HepG2 (cell line): ENCODE results near the gene ACSS1. TPM values are rescaled to one million over a fixed set of nuclear protein-coding genes. Genes with fewer than 3 reads are reported as not detected.

ENCODE experiments used
- BCL6 ChIP-seq: IDR thresholded peaks from 2 replicates; pipeline ENCODE4 v1.6.1; 2016; ENCODE audit warnings: missing genetic modification reagents, missing compliant biosample characterization
- DNMT3B ChIP-seq: conservative IDR thresholded peaks from 2 replicates; pipeline ENCODE4 v1.6.1; 2016; ENCODE audit warnings: missing biosample characterization, control low read depth
- FOXA1 ChIP-seq, 2 experiments: fragments of 450-650 bp in 1 of 2; sonication (generic) in 1 of 2; formaldehyde crosslinking in 1 of 2; IDR thresholded peaks; 2 replicates each; pipeline versions ENCODE4 v1.4.0 to v1.6.1; 2016 to 2020; ENCODE audit warnings: missing genetic modification reagents in 1 of 2
- IRX3 ChIP-seq: sonication (generic); formaldehyde crosslinking; IDR thresholded peaks from 2 replicates; pipeline ENCODE4 v1.8.1; 2023; ENCODE audit warnings: mild to moderate bottlenecking, low read depth, missing genetic modification reagents, borderline replicate concordance
- JUND ChIP-seq: sonication (generic); formaldehyde crosslinking; IDR thresholded peaks from 2 replicates; pipeline ENCODE4 v1.8.0; 2022; ENCODE audit warnings: mild to moderate bottlenecking, missing genetic modification reagents
- KLF6 ChIP-seq: IDR thresholded peaks from 2 replicates; pipeline ENCODE4 v1.8.0; 2016; ENCODE audit warnings: missing biosample characterization, missing genetic modification reagents
- LCORL ChIP-seq, 2 experiments: fragments of 450-650 bp in 1 of 2; sonication (generic) in 1 of 2; formaldehyde crosslinking in 1 of 2; IDR thresholded peaks; 2 replicates each; pipeline versions ENCODE4 v1.5.0 to v1.6.1; 2017 to 2020; ENCODE audit warnings: antibody characterized with exemption in 1 of 2, missing genetic modification reagents in 1 of 2
- NR2C2 ChIP-seq: sonication (generic); formaldehyde crosslinking; IDR thresholded peaks from 2 replicates; pipeline ENCODE4 v1.4.0; 2020; ENCODE audit warnings: missing genetic modification reagents, mild to moderate bottlenecking, moderate library complexity, borderline replicate concordance
- POLR2A ChIP-seq, 2 experiments: IDR thresholded peaks; 2 replicates each; pipeline ENCODE4 v1.6.1; 2011; ENCODE audit warnings: low read depth in 2 of 2, low read length in 2 of 2, mild to moderate bottlenecking in 1 of 2, moderate library complexity in 1 of 2; ENCODE audit not compliant: insufficient read depth in 1 of 2
- PRDM10 ChIP-seq: sonication (generic); formaldehyde crosslinking; IDR thresholded peaks from 2 replicates; pipeline ENCODE4 v1.4.0; 2020; ENCODE audit warnings: low read depth, missing genetic modification reagents
- RBM22 ChIP-seq: fragments of 200-400 bp; formaldehyde crosslinking; optimal IDR thresholded peaks from 2 replicates; pipeline ENCODE3; 2017; ENCODE audit warnings: mild to moderate bottlenecking, low read length, moderate library complexity
- SMARCC2 ChIP-seq: fragments of 450-650 bp; IDR thresholded peaks from 2 replicates; pipeline ENCODE4 v1.6.1; 2017; ENCODE audit warnings: antibody characterized with exemption, mild to moderate bottlenecking
- SOX13 ChIP-seq, 3 experiments: fragments of 450-650 bp in 1 of 3; sonication (generic) in 1 of 3; formaldehyde crosslinking in 1 of 3; IDR thresholded peaks in 2 of 3; conservative IDR thresholded peaks in 1 of 3; 2 replicates each; pipeline versions ENCODE4 v1.5.0 to v1.6.1; 2016 to 2020; ENCODE audit warnings: antibody characterized with exemption in 1 of 3, mild to moderate bottlenecking in 1 of 3, missing compliant biosample characterization in 1 of 3, missing genetic modification reagents in 1 of 3, moderate library complexity in 1 of 3
- TBL1XR1 ChIP-seq: fragments of 150-350 bp; IDR thresholded peaks from 2 replicates; pipeline ENCODE4 v1.6.1; 2014; ENCODE audit warnings: borderline replicate concordance, low read length; ENCODE audit not compliant: partially characterized antibody
- TFE3 ChIP-seq: IDR thresholded peaks from 2 replicates; pipeline ENCODE4 v1.6.1; 2016
- ZNF263 ChIP-seq: sonication (generic); formaldehyde crosslinking; IDR thresholded peaks from 2 replicates; pipeline ENCODE4 v1.4.0; 2020; ENCODE audit warnings: missing genetic modification reagents
- ZNF331 ChIP-seq: sonication (generic); formaldehyde crosslinking; IDR thresholded peaks from 2 replicates; pipeline ENCODE4 v1.4.0; 2020; ENCODE audit warnings: missing genetic modification reagents
- ZNF552 ChIP-seq: sonication (generic); formaldehyde crosslinking; IDR thresholded peaks from 2 replicates; pipeline ENCODE4 v1.9.0; 2022; ENCODE audit warnings: missing genetic modification reagents, mild to moderate bottlenecking, borderline replicate concordance
- ZNF589 ChIP-seq: sonication (generic); formaldehyde crosslinking; conservative IDR thresholded peaks from 2 replicates; pipeline ENCODE4 v1.8.0; 2022; ENCODE audit warnings: mild to moderate bottlenecking, moderate library complexity, missing genetic modification reagents
- ZNF761 ChIP-seq: sonication (generic); formaldehyde crosslinking; conservative IDR thresholded peaks from 2 replicates; pipeline ENCODE4 v1.4.0; 2020; ENCODE audit warnings: mild to moderate bottlenecking, missing genetic modification reagents
- ZNF792 ChIP-seq: IDR thresholded peaks from 2 replicates; pipeline ENCODE4 v1.6.1; 2016
- polyA plus RNA-seq, 8 experiments: library from polyadenylated mRNA; depleted of rRNA in 3 of 8; stranded (reverse) in 7 of 8; unstranded in 1 of 8; fragments of >200 nt; fragmentation: Illumina TruSeq in 4 of 8; extraction: Trizol in 4 of 8; gene quantifications; 2 replicates each; pipeline versions ENCODE4 v1.2.1 to v1.2.3, GENCODE V29; 2011 to 2016; ENCODE audit warnings: low read depth in 4 of 8, missing spikeins in 1 of 8, mixed read lengths in 1 of 8; ENCODE audit not compliant: insufficient read depth in 1 of 8
- total RNA-seq, 5 experiments: library from RNA; depleted of rRNA; stranded (reverse); fragments of >200 nt; fragmentation: Illumina TruSeq; extraction: Trizol; gene quantifications; 2 replicates each; pipeline ENCODE4 v1.2.3, GENCODE V29; 2016; ENCODE audit warnings: low read depth in 1 of 5
- TF ChIP-seq, protein P1 (sequence below): sonication (generic); formaldehyde crosslinking; IDR thresholded peaks from 2 replicates; pipeline ENCODE4 v1.4.0; 2020; ENCODE audit warnings: mild to moderate bottlenecking, missing genetic modification reagents
- TF ChIP-seq, protein P2 (sequence below): IDR thresholded peaks from 2 replicates; pipeline ENCODE4 v1.6.1; 2016; ENCODE audit warnings: missing compliant biosample characterization, missing genetic modification reagents, borderline replicate concordance

ACSS1 gene
- total and polyA plus RNA-seq, 2 of the 13 experiments (the other 11 are each of a cell fraction or from before 2014, with no cell fraction given), result 15.2 to 41.6 TPM

DNA sequence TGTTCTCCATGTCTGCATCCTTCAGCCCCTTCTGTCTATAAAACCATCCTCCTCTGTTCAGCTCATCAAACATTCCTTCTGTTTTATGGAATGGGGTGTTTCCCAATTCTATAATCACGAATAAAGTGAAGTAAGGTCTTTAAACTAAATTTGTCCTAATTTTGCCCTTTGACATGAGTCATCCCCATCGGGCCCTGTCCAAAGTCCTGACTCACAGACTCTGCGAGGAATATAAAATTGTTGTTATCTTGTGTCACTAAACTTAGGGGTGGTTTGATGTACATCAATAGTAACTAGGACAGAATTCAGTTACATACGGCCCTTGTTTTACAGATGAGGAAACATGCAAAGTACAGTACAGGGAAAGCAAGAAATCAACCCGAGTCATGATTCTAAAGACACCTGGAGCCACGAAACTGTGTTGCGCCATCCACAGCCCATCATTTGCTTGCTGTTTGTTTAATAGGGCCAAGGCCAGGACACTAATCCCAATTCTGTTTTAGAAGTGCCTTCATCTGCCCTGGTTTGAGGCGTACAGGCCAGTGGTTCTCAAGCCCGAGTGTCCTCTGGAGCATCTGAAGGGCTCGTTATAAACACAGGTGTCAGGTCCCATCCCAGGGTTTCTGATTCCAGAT is 2.8 kb downstream of the ACSS1 start (continued):
- TF ChIP-seq ZNF589 (CRISPR knock-in tag) (0 out of 2 replicates have a peak, but pooled peaks have one; percentile 24), IRX3 (CRISPR knock-in tag) (no peak), BCL6 (CRISPR knock-in tag) (peak; percentile 71; the same call in 1 of the 2 replicates), RBM22 (no peak), NR2C2 (CRISPR knock-in tag) (peak; percentile 34; the same call in 1 of the 2 replicates), ZNF761 (CRISPR knock-in tag) (peak; percentile 51; the same call in 1 of the 2 replicates), FOXA1 (IDR thresholded peaks at IDR 0.05) (no peak), FOXA1 (CRISPR knock-in tag; IDR thresholded peaks at IDR 0.05) (peak; percentile 93), JUND (0 out of 2 replicates have a peak, but pooled peaks have one; percentile 45), PRDM10 (CRISPR knock-in tag) (no peak; the same call in 1 of the 2 replicates), KLF6 (CRISPR knock-in tag) (0 out of 2 replicates have a peak, but pooled peaks have one; percentile 22), ZNF331 (CRISPR knock-in tag) (peak; percentile 72), ZNF263 (CRISPR knock-in tag) (peak; percentile 12; the same call in 1 of the 2 replicates), POLR2A (IDR thresholded peaks at IDR 0.05; ENCODE audit: insufficient read depth in 1 of 2, low read depth in 2 of 2, low read length in 2 of 2) (0 out of 4 replicates have a peak, but pooled peaks of 1 of the 2 experiments have one; percentile 17), TFE3 (CRISPR knock-in tag) (0 out of 2 replicates have a peak, but pooled peaks have one; percentile 24), TBL1XR1 (no peak), SMARCC2 (no peak), ZNF552 (CRISPR knock-in tag) (no peak), LCORL (IDR thresholded peaks at IDR 0.05) (no peak), LCORL (CRISPR knock-in tag; IDR thresholded peaks at IDR 0.05) (0 out of 2 replicates have a peak, but pooled peaks have one; percentile 44), ZNF792 (CRISPR knock-in tag) (peak; percentile 15; the same call in 1 of the 2 replicates), SOX13 (IDR thresholded peaks at IDR 0.05) (no peak), SOX13 (CRISPR knock-in tag; conservative IDR thresholded peaks at IDR 0.05 in 1 of 2, IDR thresholded peaks at IDR 0.05 in 1 of 2) (peak in 1 of 2 experiments; percentile 64; a peak in 1 of 4 replicates), DNMT3B (CRISPR knock-in tag) (peak; percentile 18; the same call in 1 of the 2 replicates)
- TF ChIP-seq, protein P1, sequence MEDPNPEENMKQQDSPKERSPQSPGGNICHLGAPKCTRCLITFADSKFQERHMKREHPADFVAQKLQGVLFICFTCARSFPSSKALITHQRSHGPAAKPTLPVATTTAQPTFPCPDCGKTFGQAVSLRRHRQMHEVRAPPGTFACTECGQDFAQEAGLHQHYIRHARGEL (CRISPR knock-in tag), result no peak
- TF ChIP-seq, protein P2, sequence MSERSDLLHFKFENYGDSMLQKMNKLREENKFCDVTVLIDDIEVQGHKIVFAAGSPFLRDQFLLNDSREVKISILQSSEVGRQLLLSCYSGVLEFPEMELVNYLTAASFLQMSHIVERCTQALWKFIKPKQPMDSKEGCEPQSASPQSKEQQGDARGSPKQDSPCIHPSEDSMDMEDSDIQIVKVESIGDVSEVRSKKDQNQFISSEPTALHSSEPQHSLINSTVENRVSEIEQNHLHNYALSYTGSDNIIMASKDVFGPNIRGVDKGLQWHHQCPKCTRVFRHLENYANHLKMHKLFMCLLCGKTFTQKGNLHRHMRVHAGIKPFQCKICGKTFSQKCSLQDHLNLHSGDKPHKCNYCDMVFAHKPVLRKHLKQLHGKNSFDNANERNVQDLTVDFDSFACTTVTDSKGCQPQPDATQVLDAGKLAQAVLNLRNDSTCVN (CRISPR knock-in tag), result no peak
